ENCODE data around the gene FIBCD1. TPM values are rescaled to one million over a fixed set of nuclear protein-coding genes. Genes with fewer than 3 reads are reported as not detected.

The FIBCD1 gene
- total and polyA plus RNA-seq, 9 of the 15 experiments (the other 6 are each of a cell fraction or from before 2014, with no cell fraction given): 0.53 to 1.2 (median 0.95) TPM; not detected in 4

DNA sequence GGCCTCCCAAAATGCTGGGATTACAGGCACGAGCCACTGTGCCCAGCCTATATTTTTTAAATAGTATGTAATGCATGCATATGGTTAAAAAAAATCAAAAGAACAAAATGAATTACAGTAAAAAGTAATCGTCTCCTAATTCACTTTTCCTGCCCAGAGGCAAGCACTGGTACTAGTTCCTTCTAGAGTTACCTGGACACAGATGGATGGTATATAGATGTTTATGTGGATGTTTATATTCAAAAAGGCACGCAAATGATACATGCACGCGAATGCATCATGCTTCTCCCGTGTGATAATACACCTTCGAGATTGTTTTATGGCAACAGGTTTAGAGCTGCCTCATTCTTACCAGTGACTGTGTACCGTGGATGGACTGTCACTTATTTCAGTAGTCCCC is 82.6 kb downstream of the FIBCD1 start:
- FAIRE-seq: no peak
- H3K9ac ChIP-seq (ENCODE audit: insufficient read depth in 1 of 2, low read depth in 2 of 2, low read length in 2 of 2): no peak overlapping the region
- H3K36me3 ChIP-seq (ENCODE audit: control insufficient read depth, insufficient read depth, low read length): peaks cover 58% of the 10 kb centered on the region
- H3K9me3 ChIP-seq (replicated peaks; ENCODE audit: control insufficient read depth, insufficient read depth, low read depth, low read length): no peaks in the 10 kb centered on the region
- H3K27me3 ChIP-seq (ENCODE audit: control insufficient read depth in 2 of 2, insufficient read depth in 2 of 2, low read length in 2 of 2): no peaks in the 10 kb centered on the region
- no peak for ATAC-seq
- BruUV-seq (replicated peaks): no TSS peak
- TF ChIP-seq SMARCC2 (IDR thresholded peaks at IDR 0.05; ENCODE audit: low read depth): no peak
- TF ChIP-seq, protein P1, sequence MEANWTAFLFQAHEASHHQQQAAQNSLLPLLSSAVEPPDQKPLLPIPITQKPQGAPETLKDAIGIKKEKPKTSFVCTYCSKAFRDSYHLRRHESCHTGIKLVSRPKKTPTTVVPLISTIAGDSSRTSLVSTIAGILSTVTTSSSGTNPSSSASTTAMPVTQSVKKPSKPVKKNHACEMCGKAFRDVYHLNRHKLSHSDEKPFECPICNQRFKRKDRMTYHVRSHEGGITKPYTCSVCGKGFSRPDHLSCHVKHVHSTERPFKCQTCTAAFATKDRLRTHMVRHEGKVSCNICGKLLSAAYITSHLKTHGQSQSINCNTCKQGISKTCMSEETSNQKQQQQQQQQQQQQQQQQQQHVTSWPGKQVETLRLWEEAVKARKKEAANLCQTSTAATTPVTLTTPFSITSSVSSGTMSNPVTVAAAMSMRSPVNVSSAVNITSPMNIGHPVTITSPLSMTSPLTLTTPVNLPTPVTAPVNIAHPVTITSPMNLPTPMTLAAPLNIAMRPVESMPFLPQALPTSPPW (CRISPR knock-in tag; IDR thresholded peaks at IDR 0.05): no peak
- TF ChIP-seq, protein P2, sequence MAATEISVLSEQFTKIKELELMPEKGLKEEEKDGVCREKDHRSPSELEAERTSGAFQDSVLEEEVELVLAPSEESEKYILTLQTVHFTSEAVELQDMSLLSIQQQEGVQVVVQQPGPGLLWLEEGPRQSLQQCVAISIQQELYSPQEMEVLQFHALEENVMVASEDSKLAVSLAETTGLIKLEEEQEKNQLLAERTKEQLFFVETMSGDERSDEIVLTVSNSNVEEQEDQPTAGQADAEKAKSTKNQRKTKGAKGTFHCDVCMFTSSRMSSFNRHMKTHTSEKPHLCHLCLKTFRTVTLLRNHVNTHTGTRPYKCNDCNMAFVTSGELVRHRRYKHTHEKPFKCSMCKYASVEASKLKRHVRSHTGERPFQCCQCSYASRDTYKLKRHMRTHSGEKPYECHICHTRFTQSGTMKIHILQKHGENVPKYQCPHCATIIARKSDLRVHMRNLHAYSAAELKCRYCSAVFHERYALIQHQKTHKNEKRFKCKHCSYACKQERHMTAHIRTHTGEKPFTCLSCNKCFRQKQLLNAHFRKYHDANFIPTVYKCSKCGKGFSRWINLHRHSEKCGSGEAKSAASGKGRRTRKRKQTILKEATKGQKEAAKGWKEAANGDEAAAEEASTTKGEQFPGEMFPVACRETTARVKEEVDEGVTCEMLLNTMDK (IDR thresholded peaks at IDR 0.05; ENCODE audit: borderline replicate concordance, insufficient read depth, low read depth, low read length, poor library complexity, severe bottlenecking): no peak
- TF ChIP-seq, protein P3, sequence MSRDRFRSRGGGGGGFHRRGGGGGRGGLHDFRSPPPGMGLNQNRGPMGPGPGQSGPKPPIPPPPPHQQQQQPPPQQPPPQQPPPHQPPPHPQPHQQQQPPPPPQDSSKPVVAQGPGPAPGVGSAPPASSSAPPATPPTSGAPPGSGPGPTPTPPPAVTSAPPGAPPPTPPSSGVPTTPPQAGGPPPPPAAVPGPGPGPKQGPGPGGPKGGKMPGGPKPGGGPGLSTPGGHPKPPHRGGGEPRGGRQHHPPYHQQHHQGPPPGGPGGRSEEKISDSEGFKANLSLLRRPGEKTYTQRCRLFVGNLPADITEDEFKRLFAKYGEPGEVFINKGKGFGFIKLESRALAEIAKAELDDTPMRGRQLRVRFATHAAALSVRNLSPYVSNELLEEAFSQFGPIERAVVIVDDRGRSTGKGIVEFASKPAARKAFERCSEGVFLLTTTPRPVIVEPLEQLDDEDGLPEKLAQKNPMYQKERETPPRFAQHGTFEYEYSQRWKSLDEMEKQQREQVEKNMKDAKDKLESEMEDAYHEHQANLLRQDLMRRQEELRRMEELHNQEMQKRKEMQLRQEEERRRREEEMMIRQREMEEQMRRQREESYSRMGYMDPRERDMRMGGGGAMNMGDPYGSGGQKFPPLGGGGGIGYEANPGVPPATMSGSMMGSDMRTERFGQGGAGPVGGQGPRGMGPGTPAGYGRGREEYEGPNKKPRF (IDR thresholded peaks at IDR 0.05; ENCODE audit: low read depth, low read length): no peak
- no peak for TF ChIP-seq FOXK1 (CRISPR knock-in tag; IDR thresholded peaks at IDR 0.05; ENCODE audit: borderline replicate concordance)
- TF ChIP-seq, protein P4, sequence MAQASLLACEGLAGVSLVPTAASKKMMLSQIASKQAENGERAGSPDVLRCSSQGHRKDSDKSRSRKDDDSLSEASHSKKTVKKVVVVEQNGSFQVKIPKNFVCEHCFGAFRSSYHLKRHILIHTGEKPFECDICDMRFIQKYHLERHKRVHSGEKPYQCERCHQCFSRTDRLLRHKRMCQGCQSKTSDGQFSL (CRISPR knock-in tag; IDR thresholded peaks at IDR 0.05): no peak
- TF ChIP-seq, protein P4 (tag; IDR thresholded peaks at IDR 0.05): no peak
- intact Hi-C loops (cut with micrococcal nuclease) (no loop called here), in situ Hi-C loops (cut with MboI) (no loop called here)
- POLR2A ChIA-PET: interaction anchor here (1.0 to 3.1 kb wide), 6 partner anchors 9 to 31 kb away, joined by 3 to 31 read pairs (median 3); no protein-coding TSS in a partner anchor
- H3K4me3 ChIP-seq: no peak overlapping the region
- DNase-seq (ENCODE audit: extremely low read depth in 1 of 4, low spot score in 3 of 4): peak in 2 of 4 experiments; percentile 56 to 61
- peaks cover 36% of the 10 kb centered on the region for H4K20me1 ChIP-seq (replicated peaks; ENCODE audit: control insufficient read depth, insufficient read depth, low read length)
- 80% methylated on average over 8 of the region's 8 CpGs for WGBS (ENCODE audit: insufficient coverage, low coverage, missing lambda C conversion rate)
- peaks cover 8% of the 10 kb centered on the region for H3K9me1 ChIP-seq (ENCODE audit: control insufficient read depth, insufficient read depth, low read length)
- no peak overlapping the region for H3K27ac ChIP-seq (ENCODE audit: extremely low read depth, low read depth, low read length)
- CTCF ChIA-PET (ENCODE audit: low intra/inter-chr PET ratio): interaction anchor here (15.1 kb wide), 1 partner anchor 85 kb away, joined by 636 read pairs; no protein-coding TSS in a partner anchor
- H3K4me2 ChIP-seq (ENCODE audit: insufficient read depth, low read length): no peak overlapping the region
- no peaks in the 10 kb centered on the region for H3K79me2 ChIP-seq (ENCODE audit: control insufficient read depth, insufficient read depth, low read length)
- H3K4me1 ChIP-seq (replicated peaks in 1 of 2; ENCODE audit: control insufficient read depth in 2 of 2, insufficient read depth in 2 of 2, low read length in 2 of 2): peaks cover 6 to 10% of the 10 kb centered on the region in 2 experiments
- no peak overlapping the region for H2AFZ ChIP-seq (ENCODE audit: low read depth, low read length)

All from K562 (cell line).